ENCODE data around the gene MED4.

DNA sequence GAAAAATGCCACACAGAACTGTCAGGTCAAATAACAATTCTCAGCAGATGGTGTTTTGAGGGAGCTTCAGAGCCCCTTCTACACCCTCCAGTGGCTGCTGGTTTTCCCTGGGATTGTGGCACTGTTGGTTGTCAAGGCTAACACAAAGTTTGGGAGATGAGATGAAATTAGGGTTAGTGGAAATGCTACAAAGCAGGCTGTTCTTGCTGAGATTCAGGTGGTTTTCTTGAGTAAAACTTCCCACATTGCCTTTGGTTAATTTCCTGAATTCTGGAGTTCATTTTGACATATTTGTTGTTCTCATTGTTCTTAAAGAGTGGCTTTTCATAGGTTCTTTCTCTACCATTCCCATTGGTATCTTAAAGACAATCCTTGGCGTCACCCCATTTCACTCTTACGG lies 22.1 kb downstream of the MED4 start:
- no peak for TF ChIP-seq POLR2A (IDR thresholded peaks at IDR 0.05; ENCODE audit: extremely low read depth, insufficient read length)
- TF ChIP-seq, protein P1, sequence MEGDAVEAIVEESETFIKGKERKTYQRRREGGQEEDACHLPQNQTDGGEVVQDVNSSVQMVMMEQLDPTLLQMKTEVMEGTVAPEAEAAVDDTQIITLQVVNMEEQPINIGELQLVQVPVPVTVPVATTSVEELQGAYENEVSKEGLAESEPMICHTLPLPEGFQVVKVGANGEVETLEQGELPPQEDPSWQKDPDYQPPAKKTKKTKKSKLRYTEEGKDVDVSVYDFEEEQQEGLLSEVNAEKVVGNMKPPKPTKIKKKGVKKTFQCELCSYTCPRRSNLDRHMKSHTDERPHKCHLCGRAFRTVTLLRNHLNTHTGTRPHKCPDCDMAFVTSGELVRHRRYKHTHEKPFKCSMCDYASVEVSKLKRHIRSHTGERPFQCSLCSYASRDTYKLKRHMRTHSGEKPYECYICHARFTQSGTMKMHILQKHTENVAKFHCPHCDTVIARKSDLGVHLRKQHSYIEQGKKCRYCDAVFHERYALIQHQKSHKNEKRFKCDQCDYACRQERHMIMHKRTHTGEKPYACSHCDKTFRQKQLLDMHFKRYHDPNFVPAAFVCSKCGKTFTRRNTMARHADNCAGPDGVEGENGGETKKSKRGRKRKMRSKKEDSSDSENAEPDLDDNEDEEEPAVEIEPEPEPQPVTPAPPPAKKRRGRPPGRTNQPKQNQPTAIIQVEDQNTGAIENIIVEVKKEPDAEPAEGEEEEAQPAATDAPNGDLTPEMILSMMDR (IDR thresholded peaks at IDR 0.05; ENCODE audit: low read depth, low read length), result no peak

All from NB4 (cell line).